Mammary epithelial cell (primary cell): Measurements from ENCODE around the gene AP1M1.

Source experiments
- EZH2 ChIP-seq: IDR thresholded peaks from 2 replicates; pipeline ENCODE4 v1.6.1; 2012; ENCODE audit warnings: low read length, inconsistent platforms, borderline replicate concordance
- TF ChIP-seq, protein P1 (sequence below), 2 donors: IDR thresholded peaks in 1 of 2; conservative IDR thresholded peaks in 1 of 2; 2 replicates each; pipeline ENCODE4 v1.5.1; 2011 to 2012; ENCODE audit warnings: inconsistent platforms in 2 of 2, low read length in 2 of 2, mild to moderate bottlenecking in 2 of 2, control low read depth in 1 of 2, low read depth in 1 of 2; ENCODE audit not compliant: insufficient read depth in 1 of 2; ENCODE audit errors: extremely low read depth in 1 of 2

DNA sequence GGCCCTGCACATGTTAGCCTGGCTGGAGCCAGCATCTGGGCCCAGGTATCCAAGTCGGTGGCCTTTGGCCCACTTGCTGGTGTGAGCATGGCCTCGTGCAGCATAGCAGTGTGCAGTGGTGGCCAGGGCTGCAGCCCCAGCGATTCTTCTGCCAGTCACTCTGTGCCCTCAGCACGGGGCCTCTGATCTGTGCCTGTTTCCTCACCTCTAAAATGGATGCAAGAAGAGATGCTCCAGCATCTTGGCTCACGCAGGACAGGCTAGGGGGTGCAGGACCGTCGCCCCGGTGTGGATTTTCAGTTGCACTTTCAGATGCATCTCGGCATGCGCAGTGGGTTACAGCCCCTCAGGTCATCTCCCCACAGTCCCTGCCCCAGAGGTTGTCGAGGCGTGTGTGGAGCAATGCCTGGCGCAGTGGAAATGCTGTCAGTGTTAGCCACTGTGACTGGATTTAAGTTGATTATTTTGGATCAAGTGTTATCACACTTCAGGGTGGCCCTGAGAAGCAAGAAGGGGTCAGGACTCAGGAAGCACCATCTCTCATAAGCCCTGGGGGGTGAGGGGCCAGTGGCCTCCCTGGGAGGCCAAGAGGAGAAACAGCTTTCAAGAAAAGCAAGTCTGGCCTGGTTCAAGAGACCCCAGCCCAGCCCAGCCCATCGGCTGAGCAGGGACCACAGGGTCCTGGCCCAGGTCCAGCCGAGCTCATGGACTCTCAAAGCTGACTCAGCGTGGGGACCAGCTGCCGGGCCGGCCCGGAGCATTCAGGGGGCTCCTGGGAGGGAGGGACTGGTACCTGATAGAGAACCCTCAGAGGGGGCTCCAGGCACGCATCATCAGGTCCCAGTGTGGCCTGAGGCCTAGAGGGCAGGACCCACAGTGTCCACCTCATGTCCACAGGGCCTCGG is 27.8 kb downstream of the AP1M1 start:
- TF ChIP-seq, protein P1, sequence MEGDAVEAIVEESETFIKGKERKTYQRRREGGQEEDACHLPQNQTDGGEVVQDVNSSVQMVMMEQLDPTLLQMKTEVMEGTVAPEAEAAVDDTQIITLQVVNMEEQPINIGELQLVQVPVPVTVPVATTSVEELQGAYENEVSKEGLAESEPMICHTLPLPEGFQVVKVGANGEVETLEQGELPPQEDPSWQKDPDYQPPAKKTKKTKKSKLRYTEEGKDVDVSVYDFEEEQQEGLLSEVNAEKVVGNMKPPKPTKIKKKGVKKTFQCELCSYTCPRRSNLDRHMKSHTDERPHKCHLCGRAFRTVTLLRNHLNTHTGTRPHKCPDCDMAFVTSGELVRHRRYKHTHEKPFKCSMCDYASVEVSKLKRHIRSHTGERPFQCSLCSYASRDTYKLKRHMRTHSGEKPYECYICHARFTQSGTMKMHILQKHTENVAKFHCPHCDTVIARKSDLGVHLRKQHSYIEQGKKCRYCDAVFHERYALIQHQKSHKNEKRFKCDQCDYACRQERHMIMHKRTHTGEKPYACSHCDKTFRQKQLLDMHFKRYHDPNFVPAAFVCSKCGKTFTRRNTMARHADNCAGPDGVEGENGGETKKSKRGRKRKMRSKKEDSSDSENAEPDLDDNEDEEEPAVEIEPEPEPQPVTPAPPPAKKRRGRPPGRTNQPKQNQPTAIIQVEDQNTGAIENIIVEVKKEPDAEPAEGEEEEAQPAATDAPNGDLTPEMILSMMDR (conservative IDR thresholded peaks at IDR 0.05 in 1 of 2, IDR thresholded peaks at IDR 0.05 in 1 of 2; ENCODE audit: extremely low read depth in 1 of 2, insufficient read depth in 1 of 2, low read depth in 1 of 2, low read length in 2 of 2), result no peak
- no peak for TF ChIP-seq EZH2
